Neural cell (in vitro differentiated cells): ENCODE results near the gene ST6GALNAC1. TPM values are rescaled to one million over a fixed set of nuclear protein-coding genes. Genes with fewer than 3 reads are reported as not detected.

Experiments used
- H2AFZ ChIP-seq: fragments of 200-600, 300-800 bp; sonication (generic), shearing (Covaris generic); 2 replicates; pipeline ENCODE4 v1.6.0; 2014; ENCODE audit warnings: low read depth, mild to moderate bottlenecking, antibody characterized with exemption, low read length, moderate library complexity
- H3F3A ChIP-seq: fragments of 200-600 bp; shearing (Covaris generic); 2 replicates; pipeline ENCODE4 v1.6.1; 2016; ENCODE audit warnings: mild to moderate bottlenecking, moderate library complexity, mixed read lengths, antibody characterized with exemption, low read length; ENCODE audit not compliant: insufficient read depth, poor library complexity, severe bottlenecking
- H3K27ac ChIP-seq: fragments of 200-600, 300-800 bp; sonication (generic), shearing (Covaris generic); 2 replicates; pipeline ENCODE4 v1.5.1; 2014; ENCODE audit warnings: mild to moderate bottlenecking, low read length, moderate library complexity
- H3K27me3 ChIP-seq: fragments of 300-800, 200-600 bp; sonication (generic), shearing (Covaris generic); 2 replicates; pipeline ENCODE4 v1.6.0; 2014; ENCODE audit warnings: mild to moderate bottlenecking, low read depth, low read length, moderate library complexity; ENCODE audit not compliant: insufficient read depth
- H3K36me3 ChIP-seq: fragments of 300-800, 200-600 bp; sonication (generic), shearing (Covaris generic); 2 replicates; pipeline ENCODE4 v1.5.1; 2014; ENCODE audit warnings: mild to moderate bottlenecking, antibody characterized with exemption, low read length, moderate library complexity; ENCODE audit not compliant: insufficient read depth
- H3K4me2 ChIP-seq: fragments of 300-800, 200-600 bp; sonication (generic), shearing (Covaris generic); 2 replicates; pipeline ENCODE4 v1.6.0; 2014; ENCODE audit warnings: mild to moderate bottlenecking, low read length
- H3K4me3 ChIP-seq: fragments of 300-800, 200-600 bp; sonication (generic), shearing (Covaris generic); 2 replicates; pipeline ENCODE4 v1.5.1; 2014; ENCODE audit warnings: mild to moderate bottlenecking, low read length, moderate library complexity
- H3K79me2 ChIP-seq: fragments of 200-600 bp; shearing (Covaris generic); replicated peaks from 2 replicates; pipeline ENCODE4 v1.6.0; 2014; ENCODE audit warnings: mild to moderate bottlenecking, low read length, moderate library complexity; ENCODE audit not compliant: insufficient read depth
- H3K9ac ChIP-seq: fragments of 300-800, 200-600 bp; sonication (generic), shearing (Covaris generic); 2 replicates; pipeline ENCODE4 v1.6.1; 2016; ENCODE audit warnings: mild to moderate bottlenecking, low read length, mixed read lengths
- H3K9me2 ChIP-seq: fragments of 200-600 bp; shearing (Covaris generic); 2 replicates; pipeline ENCODE4 v1.6.1; 2016; ENCODE audit warnings: mild to moderate bottlenecking, low read length, mixed read lengths; ENCODE audit not compliant: insufficient read depth
- H3K9me3 ChIP-seq: fragments of 200-600, 300-800 bp; sonication (generic), shearing (Covaris generic); 2 replicates; pipeline ENCODE4 v1.6.1; 2016; ENCODE audit warnings: mild to moderate bottlenecking, mixed run types, low read length, moderate library complexity, mixed read lengths
- H4K20me1 ChIP-seq: fragments of 200-600 bp; shearing (Covaris generic); 2 replicates; pipeline ENCODE4 v1.6.1; 2016; ENCODE audit warnings: mild to moderate bottlenecking, mixed run types; ENCODE audit not compliant: insufficient read depth
- EP300 ChIP-seq: fragments of 450-650 bp; conservative IDR thresholded peaks from 2 replicates; pipeline ENCODE4 v1.6.1; 2014; ENCODE audit warnings: antibody characterized with exemption, mild to moderate bottlenecking, moderate library complexity; ENCODE audit not compliant: poor library complexity, severe bottlenecking
- EZH2 ChIP-seq: fragments of 200-600, 300-800 bp; shearing (Covaris generic), sonication (generic); IDR thresholded peaks from 2 replicates; pipeline ENCODE4 v1.6.1; 2014; ENCODE audit warnings: antibody characterized with exemption, low read length, borderline replicate concordance, mild to moderate bottlenecking; ENCODE audit not compliant: insufficient read depth, poor library complexity, severe bottlenecking
- MXI1 ChIP-seq: fragments of 450-650 bp; conservative IDR thresholded peaks from 2 replicates; pipeline ENCODE4 v1.6.1; 2014; ENCODE audit warnings: antibody characterized with exemption, mild to moderate bottlenecking; ENCODE audit not compliant: poor library complexity, severe bottlenecking
- POLR2AphosphoS5 ChIP-seq: IDR thresholded peaks from 2 replicates; pipeline ENCODE4 v1.6.1; 2012
- RAD21 ChIP-seq: fragments of 450-650 bp; conservative IDR thresholded peaks from 2 replicates; pipeline ENCODE4 v1.6.1; 2014; ENCODE audit warnings: antibody characterized with exemption, mild to moderate bottlenecking, moderate library complexity
- SMC3 ChIP-seq: fragments of 450-650 bp; conservative IDR thresholded peaks from 2 replicates; pipeline ENCODE4 v1.6.1; 2014; ENCODE audit warnings: antibody characterized with exemption, mild to moderate bottlenecking, moderate library complexity; ENCODE audit not compliant: poor library complexity
- TAF1 ChIP-seq: IDR thresholded peaks from 2 replicates; pipeline ENCODE4 v1.6.1; 2012; ENCODE audit warnings: low read depth
- polyA plus RNA-seq: library from polyadenylated mRNA; depleted of rRNA; stranded (reverse); fragments of >200 nt; gene quantifications from 2 replicates; pipeline ENCODE4 v1.2.3, GENCODE V29; 2014
- TF ChIP-seq, protein P1 (sequence below): fragments of 450-650 bp; IDR thresholded peaks from 2 replicates; pipeline ENCODE4 v1.5.1; 2014; ENCODE audit warnings: antibody characterized with exemption, mild to moderate bottlenecking, moderate library complexity; ENCODE audit not compliant: poor library complexity, severe bottlenecking
- TF ChIP-seq, protein P2 (sequence below): IDR thresholded peaks from 2 replicates; pipeline ENCODE4 v1.6.1; 2012; ENCODE audit warnings: borderline replicate concordance

The ST6GALNAC1 gene
- polyA plus RNA-seq, 1 donor from 2014 or later = not detected

DNA sequence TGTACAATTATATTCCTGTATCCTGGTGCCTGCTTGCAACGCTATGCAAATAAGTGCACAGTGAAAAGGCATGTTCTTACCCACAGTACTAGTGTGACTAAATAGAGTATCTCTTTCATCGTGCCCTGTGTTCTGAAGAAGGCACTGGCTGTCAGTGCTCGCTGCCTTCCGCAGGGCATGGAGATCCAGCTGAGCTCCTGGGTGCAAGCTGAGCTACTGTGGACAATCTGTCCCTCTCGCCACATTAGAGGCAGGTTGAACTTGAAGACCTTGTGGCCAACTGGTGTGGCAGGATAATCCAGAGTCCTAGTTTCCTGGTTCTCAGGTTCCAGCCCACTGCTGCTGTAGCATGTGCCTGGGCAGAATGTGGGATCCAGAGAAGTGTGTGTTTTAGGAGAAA lies 1.9 kb upstream of the ST6GALNAC1 start:
- Histone ChIP-seq H3K9ac (no peak overlapping the region), H3K4me2 (no peak overlapping the region), H3K9me3 (no peaks in the 10 kb centered on the region), H3K9me2 (no peaks in the 10 kb centered on the region), H4K20me1 (no peaks in the 10 kb centered on the region), H3F3A (no peaks in the 10 kb centered on the region), H3K4me3 (no peak overlapping the region), H3K27ac (no peak overlapping the region), H3K36me3 (no peaks in the 10 kb centered on the region), H3K27me3 (no peaks in the 10 kb centered on the region), H2AFZ (no peak overlapping the region), H3K79me2 (no peaks in the 10 kb centered on the region)
- no peak for TF ChIP-seq EP300

DNA sequence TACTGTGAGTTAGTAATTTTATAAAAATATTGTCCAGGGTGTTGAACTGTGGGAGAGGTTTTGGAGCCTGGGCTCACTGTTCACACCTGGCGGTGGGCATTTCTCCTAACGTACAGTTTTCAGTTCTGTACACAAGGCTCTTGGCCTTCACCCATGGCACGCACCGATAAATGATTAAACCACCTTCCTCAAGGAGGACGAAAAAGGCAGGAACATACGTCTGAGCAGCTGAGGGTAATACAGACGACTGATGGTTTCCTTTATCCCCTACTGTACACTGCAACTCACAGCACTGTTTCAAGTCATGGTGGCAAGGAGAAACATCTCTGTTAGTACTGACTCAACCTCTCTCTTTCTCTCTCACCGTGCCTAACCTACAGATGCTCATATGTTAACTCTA lies 1.4 kb upstream of the ST6GALNAC1 start:
- no peaks in the 10 kb centered on the region for H3K36me3 ChIP-seq
- H3F3A ChIP-seq = no peaks in the 10 kb centered on the region
- H3K79me2 ChIP-seq = no peaks in the 10 kb centered on the region
- H2AFZ ChIP-seq = no peak overlapping the region
- no peaks in the 10 kb centered on the region for H4K20me1 ChIP-seq
- H3K27ac ChIP-seq = no peak overlapping the region
- TF ChIP-seq MXI1 (no peak), SMC3 (no peak), EP300 (no peak), EZH2 (no peak), TAF1 (no peak), POLR2AphosphoS5 (no peak), RAD21 (no peak)
- TF ChIP-seq, protein P1, sequence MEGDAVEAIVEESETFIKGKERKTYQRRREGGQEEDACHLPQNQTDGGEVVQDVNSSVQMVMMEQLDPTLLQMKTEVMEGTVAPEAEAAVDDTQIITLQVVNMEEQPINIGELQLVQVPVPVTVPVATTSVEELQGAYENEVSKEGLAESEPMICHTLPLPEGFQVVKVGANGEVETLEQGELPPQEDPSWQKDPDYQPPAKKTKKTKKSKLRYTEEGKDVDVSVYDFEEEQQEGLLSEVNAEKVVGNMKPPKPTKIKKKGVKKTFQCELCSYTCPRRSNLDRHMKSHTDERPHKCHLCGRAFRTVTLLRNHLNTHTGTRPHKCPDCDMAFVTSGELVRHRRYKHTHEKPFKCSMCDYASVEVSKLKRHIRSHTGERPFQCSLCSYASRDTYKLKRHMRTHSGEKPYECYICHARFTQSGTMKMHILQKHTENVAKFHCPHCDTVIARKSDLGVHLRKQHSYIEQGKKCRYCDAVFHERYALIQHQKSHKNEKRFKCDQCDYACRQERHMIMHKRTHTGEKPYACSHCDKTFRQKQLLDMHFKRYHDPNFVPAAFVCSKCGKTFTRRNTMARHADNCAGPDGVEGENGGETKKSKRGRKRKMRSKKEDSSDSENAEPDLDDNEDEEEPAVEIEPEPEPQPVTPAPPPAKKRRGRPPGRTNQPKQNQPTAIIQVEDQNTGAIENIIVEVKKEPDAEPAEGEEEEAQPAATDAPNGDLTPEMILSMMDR = no peak
- TF ChIP-seq, protein P2, sequence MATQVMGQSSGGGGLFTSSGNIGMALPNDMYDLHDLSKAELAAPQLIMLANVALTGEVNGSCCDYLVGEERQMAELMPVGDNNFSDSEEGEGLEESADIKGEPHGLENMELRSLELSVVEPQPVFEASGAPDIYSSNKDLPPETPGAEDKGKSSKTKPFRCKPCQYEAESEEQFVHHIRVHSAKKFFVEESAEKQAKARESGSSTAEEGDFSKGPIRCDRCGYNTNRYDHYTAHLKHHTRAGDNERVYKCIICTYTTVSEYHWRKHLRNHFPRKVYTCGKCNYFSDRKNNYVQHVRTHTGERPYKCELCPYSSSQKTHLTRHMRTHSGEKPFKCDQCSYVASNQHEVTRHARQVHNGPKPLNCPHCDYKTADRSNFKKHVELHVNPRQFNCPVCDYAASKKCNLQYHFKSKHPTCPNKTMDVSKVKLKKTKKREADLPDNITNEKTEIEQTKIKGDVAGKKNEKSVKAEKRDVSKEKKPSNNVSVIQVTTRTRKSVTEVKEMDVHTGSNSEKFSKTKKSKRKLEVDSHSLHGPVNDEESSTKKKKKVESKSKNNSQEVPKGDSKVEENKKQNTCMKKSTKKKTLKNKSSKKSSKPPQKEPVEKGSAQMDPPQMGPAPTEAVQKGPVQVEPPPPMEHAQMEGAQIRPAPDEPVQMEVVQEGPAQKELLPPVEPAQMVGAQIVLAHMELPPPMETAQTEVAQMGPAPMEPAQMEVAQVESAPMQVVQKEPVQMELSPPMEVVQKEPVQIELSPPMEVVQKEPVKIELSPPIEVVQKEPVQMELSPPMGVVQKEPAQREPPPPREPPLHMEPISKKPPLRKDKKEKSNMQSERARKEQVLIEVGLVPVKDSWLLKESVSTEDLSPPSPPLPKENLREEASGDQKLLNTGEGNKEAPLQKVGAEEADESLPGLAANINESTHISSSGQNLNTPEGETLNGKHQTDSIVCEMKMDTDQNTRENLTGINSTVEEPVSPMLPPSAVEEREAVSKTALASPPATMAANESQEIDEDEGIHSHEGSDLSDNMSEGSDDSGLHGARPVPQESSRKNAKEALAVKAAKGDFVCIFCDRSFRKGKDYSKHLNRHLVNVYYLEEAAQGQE = no peak
- H3K9me3 ChIP-seq = no peaks in the 10 kb centered on the region
- no peak overlapping the region for H3K4me3 ChIP-seq
- H3K27me3 ChIP-seq = no peaks in the 10 kb centered on the region
- H3K4me2 ChIP-seq = no peak overlapping the region
- no peaks in the 10 kb centered on the region for H3K9me2 ChIP-seq
- no peak overlapping the region for H3K9ac ChIP-seq

DNA sequence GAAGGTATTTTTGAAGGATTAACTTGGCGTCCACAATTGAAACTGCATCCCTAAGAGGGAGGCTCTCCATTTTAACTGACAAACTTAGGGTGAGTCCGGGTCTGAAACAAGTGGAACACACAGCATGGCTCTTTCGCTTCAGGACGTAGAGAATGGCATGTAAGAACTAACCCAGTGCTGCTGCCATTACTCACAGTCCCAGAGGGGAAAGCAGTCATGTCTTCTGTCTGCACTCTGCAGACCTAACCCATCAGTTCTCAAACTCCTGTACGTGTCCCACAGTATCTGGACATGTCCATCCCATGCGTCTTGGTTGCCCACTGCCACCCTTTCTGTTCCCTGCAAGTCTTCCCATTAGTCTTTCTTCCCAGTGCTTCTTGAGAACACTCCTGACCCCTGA lies 563 bp downstream of the ST6GALNAC1 start:
- Histone ChIP-seq H3K27ac (no peak overlapping the region), H3K9ac (no peak overlapping the region), H3K36me3 (no peaks in the 10 kb centered on the region), H3K27me3 (no peaks in the 10 kb centered on the region), H3K9me2 (no peaks in the 10 kb centered on the region), H4K20me1 (no peaks in the 10 kb centered on the region), H3K9me3 (no peaks in the 10 kb centered on the region), H3K4me2 (no peak overlapping the region), H3K4me3 (no peak overlapping the region), H3K79me2 (no peaks in the 10 kb centered on the region), H2AFZ (no peak overlapping the region), H3F3A (no peaks in the 10 kb centered on the region)
- TF ChIP-seq POLR2AphosphoS5 = no peak
- TF ChIP-seq SMC3 = no peak
- TF ChIP-seq MXI1 = no peak
